Activated CD8-positive, alpha-beta memory T cell treated with anti-CD3 and anti-CD28 coated beads for 4 hours (primary cell): Measurements from ENCODE around the gene SLC49A3.
"Not testable (repeated sequence)": the region's sequence is repeated elsewhere in the genome, so short reads cannot be mapped to it uniquely, and the experiment has no call there.

Source experiments
- DNase-seq, 2 donors: peaks; one replicate each; pipeline ENCODE4 v3.0.0-alpha.2; 2020; ENCODE audit warnings: low read depth in 2 of 2

SLC49A3 gene

GRCh38 chr4:703336-704197 lies 14.6 kb upstream of the SLC49A3 start:
- DNase-seq, result no peak

- DNase-seq, result no peak
These were observed 13.7 kb upstream of the SLC49A3 start for GRCh38 chr4:702618-703048.

GRCh38 chr4:700587-701264 lies 11.8 kb upstream of the SLC49A3 start:
- no peak for DNase-seq

- DNase-seq, result no peak
These were observed 11.0 kb upstream of the SLC49A3 start for GRCh38 chr4:699816-700580.

GRCh38 chr4:694341-694940 lies 5.5 kb upstream of the SLC49A3 start:
- not testable (repeated sequence) for DNase-seq

GRCh38 chr4:692771-693554 lies 4.0 kb upstream of the SLC49A3 start:
- no peak for DNase-seq

- no peak for DNase-seq
These were observed 772 bp upstream of the SLC49A3 start for GRCh38 chr4:689723-690122.

GRCh38 chr4:687971-688853 lies 739 bp downstream of the SLC49A3 start:
- no peak for DNase-seq

- no peak for DNase-seq
These were observed 1.6 kb downstream of the SLC49A3 start for GRCh38 chr4:687048-687970.

- no peak for DNase-seq
These were observed 2.4 kb downstream of the SLC49A3 start for GRCh38 chr4:686413-687040.

- no peak for DNase-seq
These were observed 3.1 kb downstream of the SLC49A3 start for GRCh38 chr4:685679-686412.

GRCh38 chr4:684623-685327 lies 4.2 kb downstream of the SLC49A3 start:
- no peak for DNase-seq

GRCh38 chr4:683982-684622 lies 4.8 kb downstream of the SLC49A3 start:
- DNase-seq, result no peak

- DNase-seq, result no peak
These were observed 5.6 kb downstream of the SLC49A3 start for GRCh38 chr4:683247-683897.

GRCh38 chr4:682490-683172 lies 6.3 kb downstream of the SLC49A3 start:
- no peak for DNase-seq
